Activated T-helper 1 cell treated with Interleukin-2 at 50 U/mL for 16 hours (primary cell): ENCODE measurements around the gene HUNK.
"Not testable (repeated sequence)": the region's sequence is repeated elsewhere in the genome, so short reads cannot be mapped to it uniquely, and the experiment has no call there.

Experiments used
- DNase-seq: peaks from one replicate; pipeline ENCODE4 v3.0.0-alpha.2; 2020; ENCODE audit warnings: low read depth

Gene HUNK

GRCh38 chr21:31872452-31873274 is at the start of gene HUNK:
TSS of gene HUNK (plus strand) at chr21:31873020. CDS start at chr21:31873675, 655 bp downstream.
- DNase-seq, result no peak

GRCh38 chr21:31829736-31830472 is 42.9 kb upstream of the HUNK start:
- DNase-seq, result no peak

- no peak for DNase-seq
Observed at GRCh38 chr21:31830701-31831100, 42.1 kb upstream of the HUNK start.

GRCh38 chr21:31837041-31837440 is 35.8 kb upstream of the HUNK start:
- no peak for DNase-seq

- DNase-seq, result no peak
Observed at GRCh38 chr21:31837618-31838390, 35.0 kb upstream of the HUNK start.

- DNase-seq, result no peak
Observed at GRCh38 chr21:31838586-31839355, 34.0 kb upstream of the HUNK start.

- DNase-seq, result no peak
Observed at GRCh38 chr21:31844206-31844605, 28.6 kb upstream of the HUNK start.

GRCh38 chr21:31845151-31845729 is 27.6 kb upstream of the HUNK start:
- DNase-seq, result no peak

GRCh38 chr21:31846690-31847089 is 26.1 kb upstream of the HUNK start:
- no peak for DNase-seq

- DNase-seq, result no peak
Observed at GRCh38 chr21:31847761-31848160, 25.1 kb upstream of the HUNK start.

GRCh38 chr21:31848326-31848985 is 24.4 kb upstream of the HUNK start:
- DNase-seq, result no peak

GRCh38 chr21:31850886-31851285 is 21.9 kb upstream of the HUNK start:
- DNase-seq, result no peak

- no peak for DNase-seq
Observed at GRCh38 chr21:31855180-31855579, 17.6 kb upstream of the HUNK start.

- no peak for DNase-seq
Observed at GRCh38 chr21:31857096-31857495, 15.7 kb upstream of the HUNK start.

- DNase-seq, result not testable (repeated sequence)
Observed at GRCh38 chr21:31857631-31858030, 15.2 kb upstream of the HUNK start.

- no peak for DNase-seq
Observed at GRCh38 chr21:31860851-31861250, 12.0 kb upstream of the HUNK start.

- DNase-seq, result no peak
Observed at GRCh38 chr21:31862078-31862477, 10.7 kb upstream of the HUNK start.

- no peak for DNase-seq
Observed at GRCh38 chr21:31865429-31865970, 7.3 kb upstream of the HUNK start.

- peak; percentile 14 for DNase-seq
Observed at GRCh38 chr21:31866077-31866511, 6.7 kb upstream of the HUNK start.

GRCh38 chr21:31869750-31870149 is 3.1 kb upstream of the HUNK start:
- no peak for DNase-seq
